GM21737 (cell line): ENCODE measurements around the gene SDC4.

Experiments used
- ATAC-seq: cut with Tn5 transposase; IDR thresholded peaks from one replicate; pipeline ENCODE4 v1.9.1; 2021; ENCODE audit warnings: mild to moderate bottlenecking, moderate library complexity; ENCODE audit not compliant: unreplicated experiment

Gene SDC4

DNA sequence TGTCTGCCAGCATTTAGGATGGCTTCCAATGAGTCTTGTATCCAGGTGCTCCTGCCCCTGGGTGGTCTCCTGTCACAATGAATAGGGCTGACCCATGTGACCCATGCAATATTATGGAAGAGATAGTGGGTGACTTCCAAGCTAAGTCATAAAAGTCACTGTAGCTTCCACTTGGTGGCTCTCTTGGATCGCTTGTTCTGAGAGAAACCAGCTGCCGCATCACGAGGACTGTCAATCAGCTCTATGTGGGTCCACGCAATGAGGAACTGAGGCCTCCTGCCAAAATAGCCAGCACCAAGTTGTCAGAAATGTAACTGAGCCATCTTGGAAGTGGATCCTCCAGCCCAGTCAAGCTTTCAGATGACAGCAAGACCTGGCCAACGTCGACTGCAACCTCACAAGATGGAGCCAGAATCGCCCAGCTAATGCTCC is 25.3 kb downstream of the SDC4 start:
- ATAC-seq = no peak

DNA sequence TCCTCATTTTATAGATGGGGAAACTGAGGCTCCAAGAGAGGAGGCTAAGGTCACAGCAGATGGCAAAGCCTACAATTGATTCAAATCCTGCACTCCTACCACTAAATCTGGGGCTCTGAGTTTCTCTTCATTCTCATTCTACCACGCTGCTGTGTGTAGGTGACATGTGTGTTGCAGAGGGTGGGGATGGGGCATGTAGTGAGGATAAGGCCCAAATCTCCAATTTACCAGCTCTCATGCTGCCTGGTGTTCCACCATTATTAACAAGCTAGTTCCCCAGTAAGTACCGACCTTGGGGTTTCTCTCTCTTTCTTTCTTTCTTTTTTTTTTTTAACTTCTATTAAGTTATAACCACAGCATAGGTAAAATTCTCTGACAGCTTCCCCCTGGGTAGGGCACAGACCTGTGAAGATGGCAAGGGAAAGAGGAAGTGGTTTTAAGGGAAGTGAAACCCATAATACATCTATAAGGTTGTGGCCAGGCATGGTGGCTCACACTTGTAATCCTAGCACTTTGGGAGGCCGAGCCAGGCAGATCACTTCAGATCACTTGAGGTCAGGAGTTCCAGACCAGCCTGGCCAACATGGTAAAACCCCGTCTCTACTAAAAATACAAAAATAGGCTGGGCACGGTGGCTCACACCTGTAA is 27.2 kb downstream of the SDC4 start:
- peak; percentile 60 for ATAC-seq

DNA sequence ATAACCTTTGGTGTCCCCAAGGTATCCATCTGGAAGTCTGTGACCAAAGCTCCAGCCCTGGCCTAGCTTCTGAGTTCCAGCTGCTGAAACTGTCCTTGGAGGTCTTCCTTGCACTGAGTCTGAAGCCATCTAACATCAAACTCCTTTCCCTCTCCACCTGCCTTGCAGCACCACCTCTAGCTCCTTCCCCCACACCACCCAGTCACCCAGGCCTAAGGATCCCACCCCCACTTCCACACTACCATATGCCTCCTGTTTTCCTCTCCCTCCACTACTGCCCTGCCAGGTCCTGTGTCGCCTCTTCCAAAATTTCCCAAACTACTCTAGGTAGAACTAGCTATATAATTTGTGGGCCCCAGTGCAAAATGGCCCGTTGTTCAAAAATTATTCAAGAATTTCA is 29.3 kb downstream of the SDC4 start:
- ATAC-seq = no peak

DNA sequence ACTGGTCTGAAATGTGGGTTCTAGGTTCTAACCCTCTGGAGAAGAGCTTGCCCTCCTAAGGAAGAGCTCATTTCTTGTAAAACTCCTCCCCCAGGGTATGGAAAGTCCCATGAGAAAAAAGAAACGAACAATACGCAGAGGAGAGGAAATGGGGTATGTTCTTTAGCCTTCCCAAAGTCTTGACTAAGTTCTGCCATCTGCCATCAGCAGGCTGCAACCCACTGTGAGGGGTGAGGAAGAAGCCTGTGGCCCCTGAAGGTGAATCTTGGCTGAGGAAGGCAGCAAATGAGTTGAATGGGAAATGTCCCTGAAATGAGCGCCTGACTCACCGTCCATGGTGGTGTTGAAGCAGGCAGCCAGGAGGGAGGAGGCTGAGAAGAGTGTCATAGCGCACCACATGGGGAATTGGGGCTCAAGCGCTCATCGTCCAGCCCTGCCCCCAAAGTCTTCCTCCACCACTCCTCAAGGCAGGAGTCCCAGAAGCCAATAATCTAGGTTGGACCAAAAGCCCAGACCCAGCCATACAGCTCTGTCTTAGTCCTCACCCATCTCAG is 29.8 kb downstream of the SDC4 start:
- no peak for ATAC-seq

DNA sequence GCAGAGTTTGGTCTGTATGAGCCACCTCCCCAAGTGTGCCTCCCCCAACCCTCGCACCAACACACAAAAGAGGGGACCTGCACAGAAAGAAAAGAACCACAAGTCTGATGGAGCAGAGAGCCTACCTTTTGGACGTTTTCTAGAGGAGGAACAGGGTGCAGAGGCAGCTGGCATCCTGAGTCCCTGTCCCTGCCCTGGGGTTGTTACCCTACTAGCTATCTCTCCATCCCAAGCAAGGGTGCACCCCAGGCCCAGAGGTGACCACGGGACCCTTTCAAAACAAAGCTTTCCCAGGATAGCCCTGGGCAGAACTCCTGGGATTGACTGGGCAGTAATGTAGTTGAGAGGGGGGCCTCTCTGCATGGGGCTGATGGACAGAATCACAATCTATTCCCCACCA is 30.4 kb downstream of the SDC4 start:
- ATAC-seq = no peak

DNA sequence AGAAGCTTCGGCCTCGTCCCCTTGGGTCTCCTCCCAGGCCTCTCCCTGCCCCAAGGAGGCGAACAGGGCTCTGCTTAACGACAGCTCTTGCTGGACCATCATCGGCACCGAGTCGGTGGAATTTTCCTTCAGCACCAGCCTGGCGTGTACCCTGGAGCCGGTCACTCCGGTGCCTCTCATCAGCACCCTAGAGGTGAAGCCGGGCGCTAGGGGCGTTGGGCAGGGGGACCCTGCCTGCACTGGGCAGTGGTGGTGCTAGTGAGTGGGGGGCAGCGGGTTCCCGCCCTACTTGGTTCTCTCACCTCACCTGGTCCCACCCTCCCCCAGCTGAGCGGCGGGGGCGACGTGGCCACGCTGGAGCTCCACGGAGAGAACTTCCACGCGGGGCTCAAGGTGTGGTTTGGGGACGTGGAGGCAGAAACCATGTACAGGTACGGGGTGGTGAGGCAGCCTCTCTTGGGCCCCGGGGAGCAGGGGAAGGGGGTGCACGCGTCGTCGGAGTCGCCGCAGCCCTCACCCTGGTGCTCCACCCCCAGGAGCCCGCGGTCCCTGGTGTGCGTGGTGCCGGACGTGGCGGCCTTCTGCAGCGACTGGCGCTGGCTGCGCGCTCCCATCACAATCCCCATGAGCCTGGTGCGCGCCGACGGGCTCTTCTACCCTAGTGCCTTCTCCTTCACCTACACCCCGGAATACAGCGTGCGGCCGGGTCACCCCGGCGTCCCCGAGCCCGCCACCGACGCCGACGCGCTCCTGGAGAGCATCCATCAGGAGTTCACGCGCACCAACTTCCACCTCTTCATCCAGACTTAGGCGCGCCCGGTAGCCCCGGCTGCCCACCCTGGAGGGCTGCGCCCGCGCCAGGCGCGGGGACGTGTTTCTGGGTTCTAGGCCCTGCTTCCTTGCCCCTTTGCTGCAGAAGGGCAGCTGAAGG is 31.8 kb downstream of the SDC4 start:
- ATAC-seq = no peak

DNA sequence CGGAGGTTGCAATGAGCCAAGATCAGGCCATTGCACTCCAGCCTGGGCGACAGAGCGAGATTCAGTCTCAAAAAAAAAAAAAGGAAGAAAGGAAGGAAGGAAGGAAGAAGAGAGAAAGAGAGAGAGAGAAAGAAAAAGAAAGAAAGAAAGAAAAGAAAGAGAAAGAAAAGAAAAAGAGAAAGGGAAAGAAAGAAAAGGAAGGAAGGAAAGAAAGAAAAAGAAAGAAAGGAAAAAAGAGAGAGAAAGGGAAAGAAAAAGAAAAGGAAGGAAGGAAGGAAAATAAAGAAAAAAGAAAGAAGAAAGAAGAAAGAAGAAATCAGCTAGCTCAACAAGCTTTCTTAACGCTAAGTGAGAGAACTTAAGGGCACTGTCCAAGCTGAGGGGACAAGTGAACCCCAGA is 32.6 kb downstream of the SDC4 start:
- no peak for ATAC-seq

DNA sequence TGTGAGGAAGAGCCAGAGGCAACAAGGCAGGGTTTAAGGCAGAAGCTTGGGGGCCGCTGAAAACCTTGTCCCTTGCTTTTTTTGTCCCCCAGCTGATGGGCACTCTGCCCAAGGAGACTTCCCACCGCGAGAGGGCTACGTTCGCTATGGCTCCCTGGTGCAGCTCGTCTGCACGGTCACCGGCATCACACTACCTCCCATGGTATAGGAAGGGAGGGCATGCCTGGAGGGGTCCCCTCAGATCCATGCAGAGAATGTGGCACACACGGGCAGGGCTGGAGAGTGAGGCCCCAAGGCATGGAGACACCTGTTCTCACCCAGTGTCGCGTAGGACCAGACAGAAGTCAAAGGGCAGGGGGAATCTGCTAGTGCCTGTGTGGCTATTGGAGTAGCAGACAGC is 34.3 kb downstream of the SDC4 start:
- ATAC-seq = no peak

DNA sequence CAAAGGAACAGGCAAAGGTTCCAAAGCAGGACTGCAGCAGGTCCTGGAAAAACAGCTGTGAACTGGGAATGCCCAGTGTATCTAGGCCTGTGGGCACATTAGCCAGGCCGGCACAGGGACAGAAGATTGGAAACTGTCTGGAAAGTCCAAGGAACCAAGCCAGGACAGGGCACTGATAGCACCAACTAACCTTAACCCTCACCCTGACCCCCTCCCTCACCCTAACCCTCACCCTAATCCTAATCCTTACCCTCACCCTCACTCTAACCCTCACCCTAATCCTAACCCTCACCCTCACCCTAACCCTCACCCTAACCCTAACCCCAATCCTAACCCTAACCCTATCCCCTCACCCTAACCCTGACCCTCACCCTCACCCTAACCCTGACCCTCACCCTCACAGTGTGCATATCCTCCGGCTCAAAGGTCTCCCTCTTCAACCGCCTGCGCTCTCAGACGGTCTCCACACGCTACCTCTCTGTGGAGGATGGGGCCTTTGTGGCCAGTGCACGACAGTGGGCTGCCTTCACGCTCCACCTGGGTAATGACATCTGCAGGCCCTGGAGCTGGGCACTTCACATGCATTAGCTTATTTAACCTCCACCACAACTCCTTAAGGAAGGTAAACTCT is 35.0 kb downstream of the SDC4 start:
- no peak for ATAC-seq

DNA sequence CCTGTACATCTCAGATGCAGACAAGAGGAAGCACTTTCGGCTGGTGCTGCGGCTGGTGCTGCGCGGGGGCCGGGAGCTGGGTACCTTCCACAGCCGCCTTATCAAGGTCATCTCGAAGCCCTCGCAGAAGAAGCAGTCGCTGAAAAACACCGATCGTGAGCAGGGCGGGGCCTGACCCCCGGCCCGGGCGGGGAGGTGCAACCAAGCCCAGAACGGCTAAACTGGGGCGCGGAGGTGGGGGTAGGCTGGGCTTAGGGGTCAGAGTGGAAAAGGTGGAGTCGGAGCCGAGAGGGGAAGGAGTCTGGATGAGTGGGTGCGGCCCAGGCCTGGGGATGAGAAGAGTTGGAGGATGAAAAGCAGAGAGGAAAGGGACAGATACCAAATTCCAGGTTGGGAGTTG is 36.0 kb downstream of the SDC4 start:
- ATAC-seq = no peak

DNA sequence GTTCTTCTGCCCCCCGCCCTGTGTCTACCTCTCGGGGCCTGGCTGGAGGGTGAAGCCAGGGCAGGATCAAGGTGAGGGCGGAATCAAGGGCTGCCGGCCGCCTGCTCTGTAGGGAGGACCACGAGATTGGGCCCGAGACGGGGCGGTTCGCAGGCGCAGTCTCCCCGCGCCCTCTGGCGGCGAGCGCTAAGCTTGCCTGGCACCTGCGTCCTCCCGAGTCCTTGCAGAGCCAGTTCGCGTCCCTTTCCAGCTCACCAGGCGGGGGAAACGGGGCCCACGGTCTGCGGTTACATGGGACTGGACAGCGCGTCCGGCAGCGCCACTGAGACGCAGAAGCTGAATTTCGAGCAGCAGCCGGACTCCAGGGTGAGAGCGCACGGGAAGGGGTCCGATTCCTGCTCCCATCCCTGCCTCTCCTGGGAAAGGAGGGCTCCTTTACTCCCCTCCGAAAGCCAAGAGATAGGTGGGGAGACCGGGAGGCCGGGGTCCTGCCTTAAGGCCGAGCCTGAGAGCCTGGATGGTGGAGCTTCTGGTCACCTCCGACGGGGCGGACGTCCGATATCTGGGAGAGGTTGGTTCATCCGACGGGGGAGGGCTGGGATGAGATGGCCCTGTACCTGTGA is 36.5 kb downstream of the SDC4 start:
- no peak for ATAC-seq

DNA sequence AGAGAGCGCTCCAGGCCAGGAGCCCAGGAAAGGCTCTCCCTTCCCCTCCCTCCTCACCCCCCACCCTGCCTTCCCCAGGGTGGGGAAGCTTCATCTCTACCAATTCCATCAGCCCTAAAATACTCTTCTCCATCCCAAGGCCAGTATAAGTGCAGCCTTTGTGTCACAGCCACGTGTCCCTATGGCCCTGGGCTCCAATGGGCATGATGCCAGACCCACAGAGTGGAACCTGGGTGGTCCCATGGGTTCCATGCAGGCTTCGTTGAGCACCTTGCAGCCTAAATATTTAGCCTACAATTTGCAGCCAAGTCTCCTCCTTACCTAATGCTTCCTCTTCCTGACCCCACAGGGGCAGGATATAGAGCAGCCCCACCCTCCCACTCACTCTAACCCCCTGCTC is 39.1 kb downstream of the SDC4 start:
- ATAC-seq = no peak

DNA sequence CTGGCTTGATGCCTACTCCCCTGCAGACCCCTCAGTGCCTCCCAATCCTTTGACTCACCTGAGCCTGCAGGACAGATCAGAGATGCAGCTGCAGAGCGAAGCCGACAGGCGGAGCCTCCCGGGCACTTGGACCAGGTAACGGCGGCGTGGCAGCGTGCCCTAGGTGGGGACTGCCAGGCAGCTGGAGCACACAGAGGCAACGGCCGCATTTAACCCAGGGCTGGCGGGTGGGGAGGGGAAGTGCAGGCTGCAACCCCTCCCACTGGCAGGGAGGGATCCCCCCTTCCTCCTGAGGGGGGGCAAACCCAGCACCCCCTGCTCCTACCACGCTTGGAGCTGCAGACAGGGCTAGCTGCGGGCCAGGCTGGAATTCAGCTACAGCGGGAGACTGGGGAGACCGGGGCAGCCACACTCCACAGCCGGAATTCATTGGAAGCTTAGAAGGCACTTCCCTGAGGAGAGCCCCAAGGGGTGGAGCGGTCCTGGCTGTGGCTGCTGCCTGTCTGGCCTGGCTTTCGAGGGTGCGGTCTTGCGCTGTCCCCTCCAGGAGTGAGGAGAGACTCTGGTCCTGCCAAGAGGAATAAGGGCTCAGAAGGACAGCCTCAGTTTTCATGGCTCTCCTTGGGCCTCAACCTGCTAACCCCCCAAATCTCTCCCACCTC is 40.0 kb downstream of the SDC4 start, which contains the start of gene MATN4:
Gene MATN4 (minus strand): TSS at position 183 of the 662 bp plus-strand sequence. CDS start 2,717 bp downstream, outside the sequence.
- ATAC-seq = no peak

DNA sequence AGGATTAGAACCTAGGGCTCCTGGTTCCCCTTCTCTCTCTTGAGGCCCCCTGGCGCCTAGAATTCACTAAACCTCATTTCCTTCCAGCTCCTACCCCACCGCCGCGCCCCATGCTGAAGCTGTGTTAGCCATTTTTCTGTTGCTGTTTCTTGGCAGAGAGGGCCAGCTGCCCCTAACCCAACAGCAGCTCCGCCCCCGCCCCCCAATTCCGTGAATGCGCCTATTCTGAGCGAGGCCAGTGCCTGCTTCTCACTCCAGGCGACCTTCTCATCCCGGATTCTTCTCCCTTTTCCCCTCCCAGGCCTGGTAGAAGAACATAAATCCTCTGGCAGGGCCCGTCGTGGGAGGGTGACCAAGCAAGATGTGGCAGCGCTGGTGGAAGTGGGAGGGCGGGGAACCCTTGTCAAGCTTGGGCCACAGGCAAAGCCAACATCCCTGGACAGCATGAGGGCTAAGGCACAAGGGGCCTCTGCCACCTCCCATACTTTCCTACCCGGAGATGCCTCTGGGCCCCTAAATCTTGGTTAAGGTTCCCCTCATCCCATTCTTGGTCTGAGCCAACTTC is 41.1 kb downstream of the SDC4 start:
- ATAC-seq = no peak

DNA sequence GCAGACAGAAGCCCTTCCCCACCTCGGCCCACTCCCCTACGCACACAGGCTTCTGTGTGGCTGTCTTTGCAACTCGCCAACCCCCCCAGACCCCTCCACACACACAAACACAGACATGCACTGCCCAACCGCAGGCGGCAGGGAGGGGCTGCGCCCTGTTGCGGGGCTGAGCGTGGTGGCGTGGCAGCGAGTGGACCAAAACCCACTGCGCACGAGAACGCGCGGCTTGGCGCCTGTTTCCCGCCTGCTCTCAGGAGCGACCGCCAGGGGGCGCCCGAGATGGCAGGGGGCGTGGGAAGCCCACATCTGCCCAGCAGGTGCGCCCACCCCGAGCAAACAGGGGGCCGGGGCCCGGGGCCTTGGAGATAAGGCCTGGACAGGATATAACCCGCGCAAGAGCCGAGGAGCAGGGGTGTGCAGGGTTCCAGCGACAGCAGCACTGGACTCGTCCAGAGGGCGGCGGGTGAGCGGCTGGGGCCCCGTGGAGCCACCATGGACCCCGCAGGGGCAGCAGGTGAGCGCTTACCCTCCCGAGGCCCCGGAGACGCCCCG is 41.7 kb downstream of the SDC4 start, which contains the start of gene RBPJL:
Gene RBPJL (plus strand): TSS at position 410 of the 552 bp plus-strand sequence. CDS start 83 bp downstream, at position 493.
- ATAC-seq = no peak

DNA sequence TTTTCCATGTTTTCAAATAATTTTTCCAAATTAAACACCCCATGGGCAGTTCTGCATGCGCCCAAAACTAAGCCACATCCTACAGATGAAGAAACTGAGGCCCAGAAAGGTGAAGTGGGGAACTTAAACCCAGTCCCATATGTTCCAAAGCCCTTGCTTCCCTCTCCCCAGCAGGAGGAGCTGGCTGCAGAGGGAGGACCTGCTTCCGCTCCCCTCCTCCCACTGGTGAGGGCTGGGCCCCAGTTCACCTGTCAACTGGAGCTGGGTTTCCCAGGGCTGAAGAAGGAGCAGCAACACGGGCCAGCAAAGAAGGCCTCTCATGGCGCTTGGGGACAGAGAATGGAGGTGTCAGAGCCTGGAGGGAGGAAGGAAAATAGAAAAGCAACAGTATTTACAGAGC is 43.0 kb downstream of the SDC4 start:
- no peak for ATAC-seq

DNA sequence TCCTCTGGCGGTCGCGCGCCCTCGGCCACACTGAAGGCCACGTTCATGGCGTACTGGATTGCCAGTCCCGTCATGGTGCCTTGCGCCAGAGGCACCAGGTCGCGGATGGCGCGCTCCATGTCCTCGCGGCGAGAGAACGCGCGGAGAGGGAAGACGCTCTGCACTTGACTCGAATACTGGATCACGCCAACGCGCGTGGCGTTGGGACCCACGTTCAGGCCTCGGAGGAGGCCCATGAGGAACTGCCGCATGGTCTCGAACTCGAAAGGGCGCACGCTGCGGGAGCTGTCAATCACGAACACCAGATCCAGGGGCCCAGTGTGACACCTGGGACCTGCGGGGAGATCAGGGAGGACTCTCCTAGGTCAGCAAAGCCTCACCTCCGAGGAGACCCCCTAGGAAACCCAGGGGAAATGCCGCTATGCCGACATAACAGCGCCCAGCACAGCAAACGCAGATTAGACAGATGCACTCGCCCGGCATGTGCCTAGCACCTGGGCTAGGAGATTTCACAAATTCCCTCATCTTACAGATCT is 43.7 kb downstream of the SDC4 start:
- ATAC-seq = no peak

DNA sequence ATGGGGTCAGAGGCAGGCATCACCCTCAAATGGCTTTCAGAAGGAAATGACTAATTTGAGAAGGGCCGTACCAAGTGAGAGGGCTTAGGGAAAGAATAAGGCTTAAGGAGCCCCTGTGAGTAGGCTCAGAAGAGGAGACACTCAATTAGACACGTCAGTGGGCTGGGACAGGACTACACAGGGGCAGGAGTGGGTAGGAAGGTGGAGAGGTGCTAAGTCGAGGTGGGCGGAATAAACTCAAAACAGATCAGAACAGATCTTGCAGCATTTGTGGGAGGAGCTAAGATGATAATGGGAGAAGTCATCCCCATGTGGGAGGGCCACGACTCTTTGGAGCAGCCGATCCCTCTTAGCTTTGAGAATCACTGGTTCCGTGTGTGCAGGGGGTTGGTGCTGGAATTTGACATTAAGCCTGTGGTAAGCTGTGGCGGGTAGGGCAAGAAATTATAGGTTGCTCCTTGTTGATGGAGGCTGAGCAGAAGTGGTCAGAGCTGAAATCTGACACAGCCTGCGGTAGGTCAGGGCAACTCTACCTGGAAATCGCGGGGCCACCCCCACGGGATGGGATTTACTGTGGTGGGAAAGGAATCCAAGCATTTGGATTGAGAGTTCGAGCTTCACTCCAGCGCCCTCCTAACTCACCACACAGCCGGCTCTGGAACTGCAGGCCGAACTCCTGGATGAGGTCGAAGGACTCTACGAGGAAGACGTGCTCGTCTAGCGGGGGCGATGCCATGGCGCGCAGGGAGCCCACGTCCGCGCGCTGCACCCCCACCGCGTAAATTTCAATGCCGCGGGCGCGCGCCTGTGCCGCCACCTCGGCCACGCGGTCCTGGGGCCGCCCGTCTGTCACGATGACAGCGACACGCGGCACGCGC is 44.4 kb downstream of the SDC4 start:
- no peak for ATAC-seq
